Epidermal melanocyte (primary cell): Measurements from ENCODE around the gene PPP1R36.
"Not testable (repeated sequence)": the region's sequence is repeated elsewhere in the genome, so short reads cannot be mapped to it uniquely, and the experiment has no call there.

Source experiments
- DNase-seq: peaks from one replicate; pipeline ENCODE4 v3.0.0; 2011; ENCODE audit warnings: low spot score; ENCODE audit not compliant: insufficient read length

PPP1R36 gene

DNA sequence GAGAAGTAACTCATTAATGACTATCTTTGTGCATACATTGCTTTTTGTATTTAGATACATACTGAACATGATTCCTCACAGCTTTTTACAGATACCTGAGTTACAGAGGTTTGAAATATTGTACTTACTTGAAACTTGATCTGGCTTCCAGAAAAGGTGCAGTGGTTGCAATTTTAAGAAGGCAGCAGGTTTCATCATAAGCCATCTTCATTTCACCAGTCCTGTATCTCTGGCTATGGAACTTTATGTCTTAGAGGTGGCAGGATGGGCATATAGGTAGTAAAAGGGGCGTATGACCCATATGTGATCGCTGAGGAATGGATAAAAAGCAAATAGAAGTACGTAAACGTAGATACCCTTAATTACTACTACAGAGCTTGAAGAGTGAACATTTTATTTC lies 31.5 kb upstream of the PPP1R36 start:
- no peak for DNase-seq

DNA sequence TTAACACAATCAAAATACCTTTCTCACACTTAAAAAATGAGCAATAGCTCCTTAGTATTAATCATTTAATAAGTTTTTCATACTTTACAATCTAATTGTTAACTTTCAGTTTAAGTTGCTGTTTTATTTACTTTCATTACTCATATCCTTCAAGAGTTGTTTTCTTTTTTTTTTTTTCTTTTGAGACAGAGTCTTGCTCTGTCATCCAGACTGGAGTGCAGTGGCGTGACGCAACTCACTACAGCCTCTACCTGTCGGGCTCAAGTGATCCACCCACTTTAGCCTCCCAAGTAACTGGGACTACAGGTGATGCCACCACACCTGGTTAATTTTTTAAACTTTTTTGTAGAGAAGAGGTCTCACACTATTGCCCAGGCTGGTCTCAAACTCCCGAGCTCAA lies 29.1 kb upstream of the PPP1R36 start:
- DNase-seq, result no peak

GRCh38 chr14:64522591-64523355 lies 27.0 kb upstream of the PPP1R36 start:
- DNase-seq, result no peak

DNA sequence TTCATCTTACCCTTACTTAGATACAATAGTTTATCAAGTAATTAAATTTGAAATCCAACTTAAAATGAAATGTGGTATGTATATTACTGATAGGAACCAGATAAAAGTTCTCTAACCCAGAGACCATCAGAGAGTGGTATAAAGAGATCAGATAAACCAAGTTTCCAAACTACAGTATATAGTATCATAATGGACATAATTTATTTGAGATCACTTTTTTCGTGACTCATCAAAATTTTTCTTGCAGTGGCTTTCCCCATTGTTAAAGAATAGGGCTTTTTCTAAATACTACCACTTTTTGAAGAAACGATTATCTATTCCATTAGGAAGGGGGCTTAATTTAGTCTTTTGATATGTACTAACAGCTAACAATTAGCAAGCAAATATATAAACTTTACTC lies 24.4 kb upstream of the PPP1R36 start:
- DNase-seq, result no peak

- no peak for DNase-seq
Observed at GRCh38 chr14:64531567-64531966, 18.2 kb upstream of the PPP1R36 start.

DNA sequence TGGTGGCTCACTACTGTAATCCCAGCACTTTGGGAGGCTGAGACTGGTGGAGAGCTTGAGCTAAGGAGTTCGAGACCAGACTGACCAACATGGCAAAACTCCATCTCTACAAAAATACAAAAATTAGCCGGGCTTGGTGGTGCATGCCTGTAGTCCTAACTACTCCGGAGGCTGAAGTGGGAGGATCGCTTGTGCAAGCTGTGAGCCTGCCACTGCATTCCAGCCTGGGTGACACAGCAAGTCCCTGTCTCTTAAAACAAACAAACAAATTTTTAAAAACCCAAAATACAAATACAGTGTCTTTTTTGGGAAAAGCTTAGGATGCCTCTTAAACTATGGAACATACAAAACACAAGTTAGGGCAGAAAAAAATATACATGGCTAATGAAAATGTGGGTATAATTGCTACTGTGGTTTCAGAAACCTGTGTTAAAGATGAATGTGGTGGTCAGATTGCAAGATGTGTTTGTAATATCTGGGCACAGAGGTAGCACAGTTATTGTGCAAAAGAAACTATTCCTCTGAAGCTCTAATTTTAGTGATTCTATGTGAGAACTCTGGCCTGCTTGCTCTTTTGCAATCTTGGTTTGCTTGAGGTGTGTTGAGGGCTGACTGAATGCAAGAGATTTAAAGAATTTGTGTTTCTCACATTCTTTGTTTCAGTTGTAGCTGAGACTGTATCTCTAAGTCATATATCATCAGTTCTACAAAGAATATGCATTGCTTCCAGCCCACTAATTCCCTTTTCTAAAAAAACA lies 13.1 kb upstream of the PPP1R36 start:
- no peak for DNase-seq

- peak; percentile 96 for DNase-seq
Observed at GRCh38 chr14:64540208-64541202, 9.3 kb upstream of the PPP1R36 start, which contains the start of gene HSPA2. HSPA2 (plus strand) TSS chr14:64540741; CDS start chr14:64540850, 109 bp downstream.

- no peak for DNase-seq
Observed at GRCh38 chr14:64541261-64541971, 8.3 kb upstream of the PPP1R36 start.

- DNase-seq, result no peak
Observed at GRCh38 chr14:64541972-64542835, 7.6 kb upstream of the PPP1R36 start.

GRCh38 chr14:64542836-64543201 lies 6.9 kb upstream of the PPP1R36 start:
- DNase-seq, result no peak

DNA sequence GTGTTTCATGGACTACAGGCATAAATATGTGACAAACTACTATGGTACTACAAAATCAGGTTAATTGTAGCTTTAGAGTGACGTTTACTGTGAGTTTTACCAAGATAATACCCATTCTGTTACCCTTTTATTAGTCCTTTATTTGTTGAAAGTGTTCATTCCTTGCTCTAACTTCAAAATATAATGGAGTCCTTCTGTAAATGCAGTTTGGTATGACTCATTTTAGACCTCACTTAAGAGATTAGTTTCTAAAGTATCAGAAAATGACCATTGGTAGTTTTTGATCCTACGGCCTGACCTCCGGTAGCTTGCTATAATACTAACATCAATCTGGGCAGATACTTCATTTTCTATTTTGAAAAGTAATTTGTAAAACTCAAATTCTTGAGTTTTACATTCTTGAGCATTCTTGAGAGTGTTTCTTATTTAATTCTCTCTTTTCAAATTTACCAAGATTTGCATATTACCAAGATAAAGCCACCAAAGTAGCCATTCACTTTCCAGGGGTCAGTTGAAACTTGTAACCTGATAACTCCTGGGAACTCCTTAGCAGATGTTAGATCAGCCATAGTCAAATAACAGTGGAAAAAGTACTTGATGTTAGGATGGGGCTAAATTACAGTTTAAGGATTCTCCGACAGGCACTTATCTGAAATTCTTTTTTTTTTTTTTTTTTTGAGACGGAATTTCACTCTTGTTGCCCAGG lies 5.0 kb upstream of the PPP1R36 start:
- no peak for DNase-seq

GRCh38 chr14:64549016-64549415 lies 745 bp upstream of the PPP1R36 start:
- DNase-seq, result no peak

DNA sequence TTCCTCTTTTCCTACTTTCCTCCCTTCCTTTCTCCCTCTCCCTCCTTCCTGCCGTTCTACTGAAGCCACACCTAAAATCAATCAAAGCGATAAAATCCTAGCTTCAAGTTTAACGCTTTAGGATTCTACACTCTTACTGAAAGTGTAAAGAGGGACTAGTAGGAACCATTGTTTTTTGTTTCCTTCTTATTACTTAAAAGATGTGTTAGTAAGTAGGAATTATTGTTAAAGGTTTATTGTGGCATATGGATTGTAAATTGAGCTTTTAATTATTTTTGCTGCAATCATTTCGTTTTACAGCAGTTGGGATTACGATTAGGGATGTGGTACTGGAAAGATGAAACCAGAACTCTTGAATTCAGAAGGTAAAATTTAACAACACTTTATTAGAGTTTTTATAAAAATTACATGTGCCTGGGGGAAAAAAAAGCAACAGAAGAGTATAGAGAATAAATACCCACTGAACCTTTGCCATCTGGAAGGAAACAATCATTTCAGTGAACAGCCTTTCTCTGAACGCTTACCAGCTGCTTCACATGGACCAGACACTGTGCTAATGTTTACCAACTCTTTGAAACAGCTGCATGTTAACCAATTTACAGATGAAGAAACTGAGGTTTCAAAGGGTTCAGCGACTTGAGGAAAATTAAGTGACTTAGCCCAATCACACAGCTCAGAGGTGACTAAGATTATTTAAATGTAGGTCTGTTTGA lies 1.0 kb downstream of the PPP1R36 start:
- DNase-seq, result no peak

DNA sequence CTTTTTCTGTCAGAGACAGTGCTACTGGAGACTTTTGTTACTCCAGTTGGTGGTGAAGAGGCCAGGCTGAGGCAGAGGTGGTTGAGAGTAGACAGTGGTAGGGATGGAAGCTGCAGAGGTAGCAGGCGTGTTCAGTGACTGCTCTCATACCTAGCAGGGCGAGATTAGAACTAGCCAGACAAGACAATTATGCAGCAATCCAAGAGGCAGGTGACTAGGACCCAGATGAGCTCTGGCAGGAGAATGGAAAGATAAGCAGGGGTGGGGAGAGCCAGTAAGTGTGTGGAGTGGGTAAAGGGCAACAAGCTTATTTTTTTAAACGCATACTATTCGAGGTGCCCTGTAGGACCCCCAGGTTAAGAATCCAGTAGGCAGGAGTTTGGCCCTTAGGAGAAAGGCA lies 4.8 kb downstream of the PPP1R36 start:
- DNase-seq, result no peak

- DNase-seq, result no peak
Observed at GRCh38 chr14:64556526-64556925, 6.8 kb downstream of the PPP1R36 start.

DNA sequence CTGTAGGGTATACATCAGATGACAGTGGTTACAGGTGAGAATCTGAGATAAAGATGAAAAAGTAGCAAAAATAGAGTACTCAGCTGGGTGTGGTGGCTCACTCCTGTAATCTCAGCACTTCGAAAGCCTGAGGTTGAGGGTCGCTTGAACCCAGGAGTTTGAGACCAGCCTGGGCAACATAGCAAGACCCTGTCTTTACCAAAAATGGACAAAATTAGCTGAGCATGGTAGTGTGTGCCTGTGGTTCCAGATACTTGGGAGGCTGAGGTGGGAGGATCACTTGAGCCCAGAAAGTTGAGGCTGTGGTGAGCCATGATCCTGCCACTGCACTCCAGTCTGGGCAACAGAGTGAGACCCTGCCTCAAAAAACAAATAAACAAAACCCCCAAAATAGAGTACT lies 8.5 kb downstream of the PPP1R36 start:
- not testable (repeated sequence) for DNase-seq

GRCh38 chr14:64561631-64562030 lies 11.9 kb downstream of the PPP1R36 start:
- no peak for DNase-seq

DNA sequence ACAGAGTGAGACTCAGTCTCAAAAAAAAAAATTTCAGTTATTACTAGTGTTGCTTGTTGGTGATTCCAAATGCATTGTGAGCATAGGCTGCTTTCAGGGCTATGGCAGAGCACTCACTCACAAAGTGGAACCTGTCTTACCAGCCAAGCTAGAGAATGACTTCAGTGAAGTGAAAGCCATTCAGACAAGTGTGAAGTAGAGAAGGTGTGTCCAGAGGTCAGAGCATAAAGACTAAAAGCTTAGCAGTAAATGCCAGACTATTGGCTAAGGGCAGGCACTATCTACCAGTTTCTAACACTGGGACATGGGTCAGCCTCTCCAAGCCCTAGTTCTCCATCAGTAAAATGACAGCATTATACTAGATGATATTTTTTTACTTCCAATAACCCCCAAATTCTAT lies 12.7 kb downstream of the PPP1R36 start:
- no peak for DNase-seq

GRCh38 chr14:64563696-64564095 lies 13.9 kb downstream of the PPP1R36 start:
- DNase-seq, result no peak
